Duodenal mucosa (tissue), 2 donors: ENCODE data around the gene CPLX4.

ENCODE experiments used
- H3K27ac ChIP-seq: one replicate; pipeline ENCODE4 v1.7.0; 2013; ENCODE audit warnings: low read depth, low read length
- H3K27me3 ChIP-seq, 2 donors: one replicate each; pipeline ENCODE4 v1.7.0; 2013; ENCODE audit warnings: low read length in 2 of 2, control low read depth in 1 of 2; ENCODE audit not compliant: insufficient read depth in 2 of 2, control insufficient read depth in 1 of 2
- H3K36me3 ChIP-seq, 2 donors: one replicate each; pipeline ENCODE4 v1.7.0; 2013; ENCODE audit warnings: low read length in 2 of 2, control low read depth in 1 of 2; ENCODE audit not compliant: insufficient read depth in 2 of 2, control insufficient read depth in 1 of 2
- H3K4me1 ChIP-seq, 2 donors: one replicate each; pipeline ENCODE4 v1.7.0; 2013; ENCODE audit warnings: low read length in 2 of 2, control low read depth in 1 of 2; ENCODE audit not compliant: insufficient read depth in 2 of 2, control insufficient read depth in 1 of 2
- H3K4me3 ChIP-seq, 2 donors: one replicate each; pipeline ENCODE4 v1.7.0; 2013; ENCODE audit warnings: low read length in 2 of 2, low read depth in 1 of 2
- H3K9ac ChIP-seq, 2 donors: one replicate each; pipeline ENCODE4 v1.7.0; 2013; ENCODE audit warnings: low read length in 2 of 2, low read depth in 1 of 2
- H3K9me3 ChIP-seq, 2 donors: one replicate each; pipeline ENCODE4 v1.7.0; 2013; ENCODE audit warnings: low read length in 2 of 2, control low read depth in 1 of 2; ENCODE audit not compliant: control insufficient read depth in 1 of 2

Gene CPLX4

GRCh38 chr18:59293317-59293716 lies 25.1 kb downstream of the CPLX4 start:
- Histone ChIP-seq H3K4me3 (no peak overlapping the region), H3K27ac (no peak overlapping the region), H3K36me3 (no peaks in the 10 kb centered on the region), H3K9ac (no peak overlapping the region), H3K9me3 (no peaks in the 10 kb centered on the region), H3K4me1 (no peaks in the 10 kb centered on the region), H3K27me3 (peaks cover 5 to 10% of the 10 kb centered on the region in 2 donors)

- Histone ChIP-seq H3K27ac (no peak overlapping the region), H3K27me3 (peaks cover 11 to 20% of the 10 kb centered on the region in 2 donors), H3K4me1 (no peaks in the 10 kb centered on the region), H3K9ac (no peak overlapping the region), H3K4me3 (no peak overlapping the region), H3K9me3 (no peaks in the 10 kb centered on the region), H3K36me3 (no peaks in the 10 kb centered on the region)
Measured at GRCh38 chr18:59286341-59286740, 32.1 kb downstream of the CPLX4 start.

GRCh38 chr18:59282341-59282740 lies 36.1 kb downstream of the CPLX4 start:
- Histone ChIP-seq H3K4me3 (no peak overlapping the region), H3K27me3 (peaks cover 21 to 41% of the 10 kb centered on the region in 2 donors), H3K9ac (no peak overlapping the region), H3K4me1 (no peaks in the 10 kb centered on the region), H3K27ac (no peak overlapping the region), H3K36me3 (no peaks in the 10 kb centered on the region), H3K9me3 (no peaks in the 10 kb centered on the region)

- Histone ChIP-seq H3K9ac (no peak overlapping the region), H3K4me1 (no peaks in the 10 kb centered on the region), H3K4me3 (no peak overlapping the region), H3K36me3 (no peaks in the 10 kb centered on the region), H3K9me3 (no peaks in the 10 kb centered on the region), H3K27ac (no peak overlapping the region), H3K27me3 (peaks cover 35 to 52% of the 10 kb centered on the region in 2 donors)
Measured at GRCh38 chr18:59279722-59280121, 38.7 kb downstream of the CPLX4 start.

GRCh38 chr18:59279193-59279592 lies 39.3 kb downstream of the CPLX4 start:
- no peak overlapping the region for H3K9ac ChIP-seq
- H3K36me3 ChIP-seq, result no peaks in the 10 kb centered on the region
- peaks cover 41 to 57% of the 10 kb centered on the region in 2 donors for H3K27me3 ChIP-seq
- no peaks in the 10 kb centered on the region for H3K4me1 ChIP-seq
- no peak overlapping the region for H3K27ac ChIP-seq
- no peak overlapping the region for H3K4me3 ChIP-seq
- H3K9me3 ChIP-seq, result no peaks in the 10 kb centered on the region

- no peaks in the 10 kb centered on the region for H3K36me3 ChIP-seq
- H3K9ac ChIP-seq, result no peak overlapping the region
- H3K27ac ChIP-seq, result no peak overlapping the region
- H3K4me1 ChIP-seq, result no peaks in the 10 kb centered on the region
- H3K4me3 ChIP-seq, result no peak overlapping the region
- no peaks in the 10 kb centered on the region for H3K9me3 ChIP-seq
- peaks cover 45 to 61% of the 10 kb centered on the region in 2 donors for H3K27me3 ChIP-seq
Measured at GRCh38 chr18:59278793-59279192, 39.7 kb downstream of the CPLX4 start.

- Histone ChIP-seq H3K36me3 (no peaks in the 10 kb centered on the region), H3K9ac (no peak overlapping the region), H3K27ac (no peak overlapping the region), H3K9me3 (no peaks in the 10 kb centered on the region), H3K27me3 (peaks cover 60 to 73% of the 10 kb centered on the region in 2 donors), H3K4me1 (no peaks in the 10 kb centered on the region), H3K4me3 (no peak overlapping the region)
Measured at GRCh38 chr18:59276047-59276446, 42.4 kb downstream of the CPLX4 start.

- Histone ChIP-seq H3K27ac (no peak overlapping the region), H3K4me3 (no peak overlapping the region), H3K4me1 (no peaks in the 10 kb centered on the region), H3K27me3 (peaks cover 66 to 77% of the 10 kb centered on the region in 2 donors), H3K9ac (no peak overlapping the region), H3K9me3 (no peaks in the 10 kb centered on the region), H3K36me3 (no peaks in the 10 kb centered on the region)
Measured at GRCh38 chr18:59275406-59275949, 43.0 kb downstream of the CPLX4 start.

- Histone ChIP-seq H3K9ac (no peak overlapping the region), H3K9me3 (no peaks in the 10 kb centered on the region), H3K36me3 (no peaks in the 10 kb centered on the region), H3K27ac (no peak overlapping the region), H3K4me3 (no peak overlapping the region), H3K4me1 (no peaks in the 10 kb centered on the region), H3K27me3 (peaks cover 70 to 82% of the 10 kb centered on the region in 2 donors)
Measured at GRCh38 chr18:59274533-59274928, 43.9 kb downstream of the CPLX4 start.

- no peaks in the 10 kb centered on the region for H3K36me3 ChIP-seq
Measured at GRCh38 chr18:59273759-59274532, 44.5 kb downstream of the CPLX4 start.

More at GRCh38 chr18:59273759-59274532, 44.5 kb downstream of the CPLX4 start:
- Histone ChIP-seq H3K4me1 (peaks cover 0 to under 1% of the 10 kb centered on the region in 2 donors), H3K9ac (no peak overlapping the region), H3K4me3 (no peak overlapping the region), H3K27me3 (peaks cover 73 to 85% of the 10 kb centered on the region in 2 donors), H3K9me3 (no peaks in the 10 kb centered on the region), H3K27ac (no peak overlapping the region)
